C4-2B (cell line): ENCODE results near the gene C11orf21.
"Not testable (repeated sequence)": the region's sequence is repeated elsewhere in the genome, so short reads cannot be mapped to it uniquely, and the experiment has no call there.

ENCODE experiments used
- H3K27ac ChIP-seq: fragments of 450-650 bp; 2 replicates; pipeline ENCODE4 v1.5.1; 2017
- CTCF ChIP-seq: fragments of 450-650 bp; conservative IDR thresholded peaks from 2 replicates; pipeline ENCODE4 v1.5.1; 2017; ENCODE audit warnings: mild to moderate bottlenecking
- ZFX ChIP-seq: fragments of 450-650 bp; IDR thresholded peaks from 2 replicates; pipeline ENCODE4 v1.6.1; 2017

The C11orf21 gene

GRCh38 chr11:2342981-2343380 is 41.3 kb upstream of the C11orf21 start:
- no peak overlapping the region for H3K27ac ChIP-seq
- TF ChIP-seq ZFX (no peak), CTCF (no peak)

- TF ChIP-seq ZFX (no peak), CTCF (no peak)
- H3K27ac ChIP-seq = no peak overlapping the region
These were observed 40.8 kb upstream of the C11orf21 start for GRCh38 chr11:2342557-2342956.

- not testable (repeated sequence) for H3K27ac ChIP-seq
These were observed 37.0 kb upstream of the C11orf21 start for GRCh38 chr11:2338760-2339159.

- not testable (repeated sequence) for H3K27ac ChIP-seq
These were observed 33.6 kb upstream of the C11orf21 start for GRCh38 chr11:2335286-2335685.

GRCh38 chr11:2333486-2334205 is 31.9 kb upstream of the C11orf21 start:
- H3K27ac ChIP-seq = not testable (repeated sequence)

- H3K27ac ChIP-seq = not testable (repeated sequence)
These were observed 30.9 kb upstream of the C11orf21 start for GRCh38 chr11:2332569-2332968.

- no peak overlapping the region for H3K27ac ChIP-seq
- TF ChIP-seq ZFX (no peak), CTCF (no peak)
These were observed 29.7 kb upstream of the C11orf21 start for GRCh38 chr11:2331404-2331803.

- H3K27ac ChIP-seq = no peak overlapping the region
- TF ChIP-seq CTCF = no peak
- TF ChIP-seq ZFX = no peak
These were observed 29.0 kb upstream of the C11orf21 start for GRCh38 chr11:2330696-2331095.

GRCh38 chr11:2329551-2329950 is 27.8 kb upstream of the C11orf21 start:
- no peak for TF ChIP-seq ZFX
- no peak for TF ChIP-seq CTCF
- no peak overlapping the region for H3K27ac ChIP-seq
